Breast epithelium (tissue), 3 donors: Measurements from ENCODE around the gene UST.
"Not testable (repeated sequence)": the region's sequence is repeated elsewhere in the genome, so short reads cannot be mapped to it uniquely, and the experiment has no call there.

Source experiments
- CTCF ChIP-seq, 3 donors: fragments of 450-650 bp; IDR thresholded peaks; one replicate each; pipeline ENCODE4 v1.5.1; 2016 to 2017; ENCODE audit warnings: antibody characterized with exemption in 3 of 3, mild to moderate bottlenecking in 3 of 3, moderate library complexity in 3 of 3
- POLR2A ChIP-seq: fragments of 450-650 bp; IDR thresholded peaks from one replicate; pipeline ENCODE4 v1.6.1; 2016; ENCODE audit warnings: antibody characterized with exemption, mild to moderate bottlenecking, moderate library complexity
- POLR2AphosphoS5 ChIP-seq, 3 donors: sonication (generic); formaldehyde crosslinking; IDR thresholded peaks; one replicate each; pipeline ENCODE4 v1.6.1; 2017; ENCODE audit warnings: antibody characterized with exemption in 3 of 3

GRCh38 chr6:148780423-148780822 is 33.6 kb downstream of the UST start:
- not testable (repeated sequence) for TF ChIP-seq CTCF (IDR thresholded peaks at IDR 0.05); POLR2A; POLR2AphosphoS5 (IDR thresholded peaks at IDR 0.05)
